ENCODE measurements around the gene SPINK9. TPM values are rescaled to one million over a fixed set of nuclear protein-coding genes. Genes with fewer than 3 reads are reported as not detected.

SPINK9 gene
- total RNA-seq, 1 donor from 2014 or later, result not detected

- Mint-ChIP-seq H3K27ac (ENCODE audit: unreplicated experiment) (no peak overlapping the region), H3K27me3 (ENCODE audit: unreplicated experiment) (no peaks in the 10 kb centered on the region), H3K4me3 (ENCODE audit: unreplicated experiment) (no peak overlapping the region), H3K9me3 (ENCODE audit: unreplicated experiment) (no peaks in the 10 kb centered on the region), H3K36me3 (ENCODE audit: unreplicated experiment) (no peaks in the 10 kb centered on the region), H3K4me1 (ENCODE audit: low read depth, unreplicated experiment) (no peaks in the 10 kb centered on the region)
- DNase-seq, result no peak
- no peak for TF ChIP-seq CTCF (IDR thresholded peaks at IDR 0.05; ENCODE audit: partially characterized antibody, unreplicated experiment)
Measured at GRCh38 chr5:148343046-148343407, 7.7 kb downstream of the SPINK9 start.

- Mint-ChIP-seq H3K9me3 (ENCODE audit: unreplicated experiment) (no peaks in the 10 kb centered on the region), H3K4me1 (ENCODE audit: low read depth, unreplicated experiment) (no peaks in the 10 kb centered on the region), H3K36me3 (ENCODE audit: unreplicated experiment) (no peaks in the 10 kb centered on the region), H3K27ac (ENCODE audit: unreplicated experiment) (no peak overlapping the region), H3K4me3 (ENCODE audit: unreplicated experiment) (no peak overlapping the region), H3K27me3 (ENCODE audit: unreplicated experiment) (no peaks in the 10 kb centered on the region)
- DNase-seq, result no peak
- TF ChIP-seq CTCF (IDR thresholded peaks at IDR 0.05; ENCODE audit: partially characterized antibody, unreplicated experiment), result no peak
Measured at GRCh38 chr5:148343603-148344487, 8.5 kb downstream of the SPINK9 start.

GRCh38 chr5:148347706-148348105 is 12.3 kb downstream of the SPINK9 start:
- H3K27me3 Mint-ChIP-seq (ENCODE audit: unreplicated experiment), result no peaks in the 10 kb centered on the region
- no peak for DNase-seq
- no peak overlapping the region for H3K4me3 Mint-ChIP-seq (ENCODE audit: unreplicated experiment)
- H3K9me3 Mint-ChIP-seq (ENCODE audit: unreplicated experiment), result no peaks in the 10 kb centered on the region
- TF ChIP-seq CTCF (IDR thresholded peaks at IDR 0.05; ENCODE audit: partially characterized antibody, unreplicated experiment), result no peak
- no peak overlapping the region for H3K27ac Mint-ChIP-seq (ENCODE audit: unreplicated experiment)
- no peaks in the 10 kb centered on the region for H3K4me1 Mint-ChIP-seq (ENCODE audit: low read depth, unreplicated experiment)
- H3K36me3 Mint-ChIP-seq (ENCODE audit: unreplicated experiment), result no peaks in the 10 kb centered on the region

- DNase-seq, result no peak
- Mint-ChIP-seq H3K27me3 (ENCODE audit: unreplicated experiment) (no peaks in the 10 kb centered on the region), H3K4me1 (ENCODE audit: low read depth, unreplicated experiment) (no peaks in the 10 kb centered on the region), H3K27ac (ENCODE audit: unreplicated experiment) (no peak overlapping the region), H3K36me3 (ENCODE audit: unreplicated experiment) (no peaks in the 10 kb centered on the region), H3K9me3 (ENCODE audit: unreplicated experiment) (no peaks in the 10 kb centered on the region), H3K4me3 (ENCODE audit: unreplicated experiment) (no peak overlapping the region)
- TF ChIP-seq CTCF (IDR thresholded peaks at IDR 0.05; ENCODE audit: partially characterized antibody, unreplicated experiment), result no peak
Measured at GRCh38 chr5:148352696-148353095, 17.3 kb downstream of the SPINK9 start.

- H3K36me3 Mint-ChIP-seq (ENCODE audit: unreplicated experiment), result no peaks in the 10 kb centered on the region
- H3K9me3 Mint-ChIP-seq (ENCODE audit: unreplicated experiment), result no peaks in the 10 kb centered on the region
- H3K4me1 Mint-ChIP-seq (ENCODE audit: low read depth, unreplicated experiment), result no peaks in the 10 kb centered on the region
- TF ChIP-seq CTCF (IDR thresholded peaks at IDR 0.05; ENCODE audit: partially characterized antibody, unreplicated experiment), result no peak
- no peak overlapping the region for H3K27ac Mint-ChIP-seq (ENCODE audit: unreplicated experiment)
- H3K27me3 Mint-ChIP-seq (ENCODE audit: unreplicated experiment), result no peaks in the 10 kb centered on the region
- DNase-seq, result no peak
- no peak overlapping the region for H3K4me3 Mint-ChIP-seq (ENCODE audit: unreplicated experiment)
Measured at GRCh38 chr5:148353634-148354033, 18.3 kb downstream of the SPINK9 start.
